GM18907 (cell line): ENCODE measurements around the gene IER3IP1.
A peak's percentile ranks its signal among the peaks of the same experiment; 100 is the strongest.
"Not testable (repeated sequence)": the region's sequence is repeated elsewhere in the genome, so short reads cannot be mapped to it uniquely, and the experiment has no call there.

Experiments
- ATAC-seq: cut with Tn5 transposase; IDR thresholded peaks from one replicate; pipeline ENCODE4 v1.9.1; 2021; ENCODE audit warnings: mild to moderate bottlenecking, moderate library complexity; ENCODE audit not compliant: unreplicated experiment

IER3IP1 gene

DNA sequence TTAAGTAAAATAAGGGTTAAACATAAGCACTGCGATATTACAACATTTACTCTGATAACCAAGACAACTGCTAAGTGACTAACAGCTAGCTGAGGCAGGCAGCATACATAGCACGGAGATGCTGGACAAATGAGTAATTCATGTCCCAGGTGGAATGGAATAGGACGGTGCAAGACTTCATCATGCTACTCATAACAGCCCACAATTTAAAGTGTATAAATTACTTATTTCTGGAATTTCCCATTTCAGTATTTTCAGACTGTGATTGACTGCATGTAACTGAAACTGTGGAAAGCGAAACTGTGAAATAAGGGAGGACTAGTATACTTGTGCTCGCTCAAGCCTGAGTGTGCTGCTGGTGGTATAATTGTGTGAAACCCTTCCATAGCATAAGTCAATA lies 12.9 kb downstream of the IER3IP1 start:
- peak; percentile 83 for ATAC-seq

DNA sequence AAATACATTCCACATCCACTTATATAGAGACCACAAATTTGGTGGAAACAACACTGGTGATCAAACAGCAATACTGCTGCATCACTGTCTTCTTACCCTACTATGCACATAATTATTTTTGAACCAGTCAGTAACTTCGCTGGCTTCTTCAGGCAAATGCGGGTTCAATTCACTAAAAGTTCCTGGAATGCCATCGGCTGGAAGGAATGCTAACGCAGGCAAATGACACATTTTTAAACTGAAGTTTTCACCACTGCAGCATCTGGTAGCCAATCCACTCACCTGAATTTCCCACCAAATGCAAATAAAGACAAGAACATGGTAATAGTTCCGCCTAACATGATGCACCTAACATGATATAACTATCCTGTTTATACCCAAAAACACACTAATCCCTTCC lies 15.9 kb downstream of the IER3IP1 start:
- ATAC-seq: no peak

DNA sequence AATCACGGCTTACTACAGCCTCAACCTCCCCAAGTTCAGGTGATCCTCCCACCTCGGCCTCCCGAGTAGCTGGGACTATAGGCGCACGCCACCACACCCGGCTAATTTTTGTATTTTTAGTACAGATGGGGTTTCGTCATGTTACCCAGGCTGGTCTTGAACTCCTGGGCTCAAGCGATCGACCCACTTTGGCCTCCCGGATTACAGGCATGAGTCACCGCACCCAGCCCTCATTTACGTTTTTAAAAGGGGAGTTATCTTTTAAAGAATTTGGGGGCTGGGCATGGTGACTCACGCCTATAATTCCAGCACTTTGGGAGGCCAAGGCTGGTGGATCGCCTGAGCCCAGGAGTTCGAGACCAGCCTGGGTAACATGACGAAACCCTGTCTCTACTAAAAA lies 17.8 kb downstream of the IER3IP1 start:
- ATAC-seq: not testable (repeated sequence)

DNA sequence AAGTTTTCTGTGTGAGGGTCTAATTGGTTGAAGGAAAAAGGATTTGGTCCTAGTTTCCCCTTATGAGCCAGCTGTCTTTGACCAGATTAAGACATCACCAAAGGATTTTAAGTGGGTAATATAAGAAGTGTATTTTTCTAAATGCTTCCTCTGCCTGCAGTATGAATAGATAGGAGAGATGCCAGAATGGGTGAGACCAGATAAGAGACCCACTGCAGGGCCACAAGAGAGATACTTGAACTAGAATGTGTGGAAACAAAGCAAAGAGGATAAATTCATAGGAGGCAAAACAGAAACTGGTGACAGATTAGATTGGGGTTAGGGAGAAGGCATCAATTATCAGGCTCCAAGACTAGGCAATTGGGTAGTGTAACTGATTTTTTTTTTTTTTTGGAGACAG lies 24.7 kb downstream of the IER3IP1 start:
- ATAC-seq: no peak

DNA sequence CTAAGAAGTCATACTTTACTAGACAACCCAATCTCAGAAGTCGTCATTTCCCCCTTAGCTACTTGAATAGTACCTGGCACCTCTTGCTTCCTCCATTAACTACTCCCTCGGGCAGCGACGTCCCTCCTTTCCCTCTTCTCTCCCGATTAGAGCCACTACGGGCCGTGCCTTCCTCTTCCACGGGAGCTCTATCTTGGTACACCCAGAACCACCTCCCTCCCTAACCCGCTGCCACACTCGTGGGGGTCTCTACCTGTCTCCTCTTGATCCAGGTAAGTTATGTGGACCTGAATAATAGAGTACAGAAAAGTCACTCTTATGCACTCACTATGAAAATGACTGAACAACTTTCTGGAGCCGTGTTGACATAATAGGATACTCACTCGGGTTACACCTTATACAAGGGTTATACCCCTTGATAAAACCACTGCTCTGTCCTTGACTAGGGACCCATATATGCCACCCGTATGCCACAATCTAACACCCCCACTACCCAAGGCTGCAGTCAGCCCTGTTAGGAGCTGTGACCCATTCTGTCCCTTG lies 25.3 kb downstream of the IER3IP1 start:
- ATAC-seq: peak; percentile 19

DNA sequence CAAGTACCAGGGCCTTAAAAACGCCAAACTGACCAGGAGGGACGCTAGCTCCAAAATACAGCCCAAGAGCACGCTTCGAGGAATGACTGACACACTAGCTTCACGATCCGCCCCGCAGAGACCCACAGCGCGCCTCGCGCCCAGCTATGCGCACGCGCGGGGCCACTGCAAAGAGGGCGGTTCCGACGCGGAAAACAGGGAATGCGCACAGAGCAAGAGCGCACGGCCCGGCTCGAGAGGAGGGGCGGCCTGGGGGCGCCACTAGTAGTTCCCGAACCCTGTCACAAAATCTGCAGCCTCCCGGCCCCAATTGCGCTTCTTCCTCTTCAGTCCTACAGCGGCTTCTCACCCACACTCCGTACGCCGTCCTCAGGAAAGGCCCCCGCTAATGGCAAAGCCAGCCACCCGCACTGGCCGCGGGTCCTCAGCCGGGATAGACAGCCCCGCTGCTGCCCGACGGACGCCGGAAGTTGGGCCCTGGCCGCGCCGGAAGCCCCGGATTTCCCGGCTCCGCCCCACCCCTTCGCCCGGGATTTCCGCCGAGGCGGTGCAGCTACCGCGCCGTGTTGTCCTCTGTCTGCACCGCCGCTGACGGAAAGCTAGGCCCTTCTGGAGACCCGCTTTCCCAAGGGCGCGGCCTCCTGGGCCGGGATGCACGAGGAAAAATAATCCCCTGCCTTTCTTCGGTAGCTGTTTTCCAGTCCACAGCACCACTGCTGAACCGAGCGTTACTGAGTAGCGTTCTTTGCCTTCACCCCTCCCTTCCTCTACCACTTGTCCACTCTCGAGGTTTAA lies 25.9 kb downstream of the IER3IP1 start, which contains the start of gene HDHD2:
HDHD2 (minus strand) TSS at position 472 of the 795 bp plus-strand sequence. CDS start 14,061 bp downstream, outside the sequence.
- ATAC-seq: peak; percentile 93

DNA sequence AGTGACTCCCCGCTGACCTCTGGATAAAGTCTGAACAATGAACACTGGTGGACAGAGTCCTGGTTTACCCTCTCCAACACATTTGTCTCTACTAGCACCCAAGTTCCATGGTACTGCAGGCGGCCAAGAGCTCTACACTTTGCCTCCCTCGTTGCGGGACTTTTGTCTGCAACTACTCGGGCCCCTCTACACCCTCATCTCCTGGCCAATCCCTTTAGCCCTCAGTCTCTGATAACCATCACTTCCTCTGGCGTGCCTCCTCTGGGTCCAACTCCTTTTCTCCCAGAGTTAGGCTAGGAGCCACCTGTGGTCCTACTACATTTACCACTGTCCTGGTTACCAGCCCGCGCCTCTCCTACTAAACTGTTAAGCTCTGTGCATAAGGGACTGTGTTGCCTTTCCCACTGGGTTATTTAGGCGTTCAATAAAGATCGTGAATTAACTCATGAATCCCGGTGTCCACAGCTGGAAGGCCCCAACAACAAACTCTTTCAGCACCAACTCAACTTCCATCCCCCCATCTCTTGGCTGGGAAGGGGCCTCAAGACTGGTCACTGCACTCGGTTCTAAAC lies 26.6 kb downstream of the IER3IP1 start:
- no peak for ATAC-seq

DNA sequence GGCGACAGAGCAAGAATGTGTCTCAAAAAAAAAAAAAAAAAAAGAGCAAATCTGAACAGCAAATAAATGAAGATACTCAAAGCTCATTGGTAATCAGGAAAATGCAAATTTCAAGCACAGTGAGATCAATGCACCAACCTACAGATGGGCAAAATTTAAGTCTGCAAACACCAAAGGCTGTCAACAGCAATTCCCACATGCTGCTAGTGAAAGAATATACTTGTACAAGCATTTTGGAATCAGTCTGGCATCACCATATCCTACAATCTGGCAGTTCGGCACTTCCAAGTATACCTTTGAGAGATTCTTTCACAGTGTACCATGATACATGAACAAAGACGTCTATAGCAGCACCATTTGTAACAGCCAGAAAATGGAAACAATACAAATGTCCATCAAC lies 30.0 kb downstream of the IER3IP1 start:
- no peak for ATAC-seq

DNA sequence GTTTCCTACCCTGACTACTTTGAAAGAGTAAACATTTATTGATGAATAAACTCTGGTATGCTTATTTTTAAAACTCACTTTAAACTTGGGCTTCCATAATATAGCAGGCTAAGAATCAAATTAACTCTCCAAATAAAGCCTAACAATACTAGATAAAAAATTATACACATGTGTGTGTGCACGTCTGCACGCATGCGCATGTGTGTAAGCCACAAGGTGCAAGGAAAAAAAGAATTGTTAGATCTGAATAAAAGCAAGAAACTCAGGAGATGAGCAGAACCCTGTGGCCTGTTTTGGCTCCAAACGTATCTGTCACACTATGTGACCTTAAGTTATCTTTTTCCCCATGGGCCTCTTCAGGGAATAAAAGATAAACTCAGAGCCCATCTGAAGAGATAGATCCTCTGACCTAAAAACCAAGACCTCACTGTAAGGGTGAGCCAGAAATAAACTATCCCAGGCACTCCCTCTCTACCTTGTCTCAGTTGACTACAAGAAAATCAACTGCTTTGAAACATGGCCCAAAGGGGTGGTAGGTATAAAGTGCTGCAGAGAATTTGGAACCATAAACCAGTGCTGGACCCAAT lies 32.2 kb downstream of the IER3IP1 start:
- no peak for ATAC-seq

DNA sequence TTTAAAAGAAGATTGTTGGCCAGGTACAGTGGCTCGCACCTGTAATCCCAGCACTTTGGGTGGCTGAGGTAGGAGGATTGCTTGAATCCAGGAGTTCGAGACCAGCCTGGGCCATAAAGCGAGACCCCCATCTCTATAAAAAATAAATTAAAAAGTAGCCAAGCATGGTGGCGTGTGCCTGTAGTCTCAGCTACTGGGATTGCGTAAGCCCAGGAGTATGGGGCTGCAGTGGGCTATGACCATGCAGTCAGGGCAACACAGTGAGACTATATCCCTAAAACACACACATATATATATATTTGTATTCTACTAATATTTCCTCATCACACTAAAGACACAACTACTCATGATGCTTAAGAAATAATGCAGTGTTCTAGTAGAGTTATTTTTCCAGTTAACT lies 33.0 kb downstream of the IER3IP1 start:
- ATAC-seq: no peak

DNA sequence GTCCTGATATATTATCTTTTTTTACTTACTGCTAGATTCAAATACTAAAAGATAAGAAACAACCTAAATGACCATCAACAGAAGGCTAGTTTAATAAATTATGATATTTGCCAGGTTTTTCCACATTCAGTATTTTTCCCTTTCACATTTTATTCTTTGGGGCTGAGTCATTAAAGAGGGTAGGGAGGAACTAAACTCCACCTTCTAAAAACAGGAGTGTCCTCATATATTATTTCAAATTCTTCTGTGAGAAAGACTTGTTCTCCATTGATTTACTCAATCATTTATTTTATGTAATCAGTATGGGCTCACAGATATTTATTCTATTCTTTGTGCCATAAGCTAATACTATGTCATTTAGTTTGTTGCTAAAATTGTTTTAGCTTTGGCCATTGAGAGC lies 34.9 kb downstream of the IER3IP1 start:
- no peak for ATAC-seq

DNA sequence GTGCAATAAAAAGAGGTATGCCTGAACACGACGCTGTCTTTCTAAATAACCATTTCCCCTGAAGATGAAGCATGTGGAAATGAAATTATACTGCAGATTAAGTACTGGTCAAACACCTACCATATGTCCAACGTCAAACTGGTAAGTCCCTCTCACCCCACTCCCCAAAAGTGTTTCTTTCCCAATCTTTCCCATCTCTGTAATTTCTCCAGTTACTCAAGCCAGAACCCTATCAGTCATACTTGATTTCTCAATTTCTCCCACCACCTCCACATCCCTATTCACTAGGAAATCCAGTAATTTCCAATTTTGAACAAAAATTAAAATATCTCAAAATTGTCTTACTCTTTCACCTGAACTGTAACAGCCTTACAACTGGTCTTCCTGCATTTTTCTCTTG lies 55.0 kb downstream of the IER3IP1 start:
- ATAC-seq: no peak

DNA sequence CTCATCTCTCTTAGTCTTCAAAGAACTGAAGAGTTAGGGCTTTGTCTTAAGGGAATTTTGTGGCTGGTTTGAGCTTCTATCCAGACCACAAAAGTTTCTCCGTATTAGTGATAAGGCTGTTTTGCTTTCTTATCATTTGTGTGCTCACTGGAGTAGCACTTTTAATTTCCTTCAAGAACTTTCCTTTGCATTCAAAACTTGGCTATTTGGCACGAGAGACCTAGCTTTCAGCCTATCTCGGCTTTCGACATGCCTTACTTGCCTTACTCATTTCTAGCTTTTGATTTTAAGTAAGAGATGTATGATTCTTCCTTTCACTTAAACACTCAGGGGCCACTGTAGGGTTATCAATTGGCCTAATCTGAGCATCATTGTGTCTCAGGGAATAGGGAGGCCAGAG lies 55.7 kb downstream of the IER3IP1 start:
- ATAC-seq: peak; percentile 97

DNA sequence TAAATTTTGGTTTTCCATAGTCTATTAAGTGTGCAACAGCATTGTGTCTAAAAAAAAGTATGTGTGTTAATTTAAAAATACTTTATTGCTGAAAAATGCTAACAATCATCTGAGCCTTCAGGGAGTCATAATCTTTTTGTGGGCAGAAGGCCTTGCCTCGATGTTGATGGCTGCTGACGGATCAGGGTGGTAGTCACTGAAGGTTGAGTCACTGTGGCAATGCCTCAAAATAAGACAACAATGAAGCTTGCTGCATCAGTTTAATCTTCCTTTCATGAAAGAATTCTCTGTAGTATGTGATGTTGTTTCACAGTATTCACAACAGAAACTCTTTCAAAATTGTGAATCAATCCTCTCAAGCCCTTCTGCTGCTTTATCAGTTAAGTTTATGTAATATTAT lies 57.2 kb downstream of the IER3IP1 start:
- ATAC-seq: no peak

DNA sequence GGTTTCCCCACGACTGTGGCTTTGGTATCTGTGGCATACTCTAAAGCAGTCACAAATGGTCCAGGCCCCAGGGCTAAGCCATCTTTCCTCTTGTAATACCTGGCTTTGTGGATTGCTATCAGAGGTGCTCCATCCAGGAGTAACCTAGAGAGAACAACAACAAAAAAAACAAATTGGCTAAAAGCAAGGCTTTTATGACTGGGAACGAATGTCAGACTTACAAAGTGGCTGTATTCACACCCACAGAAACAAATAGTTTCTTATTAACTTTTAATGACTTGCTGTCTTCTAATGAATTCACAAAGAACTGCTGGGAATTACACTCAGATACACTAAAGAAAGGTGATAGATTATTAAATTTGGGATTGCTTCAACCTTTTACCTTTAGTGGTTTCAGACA lies 61.0 kb downstream of the IER3IP1 start:
- ATAC-seq: no peak

DNA sequence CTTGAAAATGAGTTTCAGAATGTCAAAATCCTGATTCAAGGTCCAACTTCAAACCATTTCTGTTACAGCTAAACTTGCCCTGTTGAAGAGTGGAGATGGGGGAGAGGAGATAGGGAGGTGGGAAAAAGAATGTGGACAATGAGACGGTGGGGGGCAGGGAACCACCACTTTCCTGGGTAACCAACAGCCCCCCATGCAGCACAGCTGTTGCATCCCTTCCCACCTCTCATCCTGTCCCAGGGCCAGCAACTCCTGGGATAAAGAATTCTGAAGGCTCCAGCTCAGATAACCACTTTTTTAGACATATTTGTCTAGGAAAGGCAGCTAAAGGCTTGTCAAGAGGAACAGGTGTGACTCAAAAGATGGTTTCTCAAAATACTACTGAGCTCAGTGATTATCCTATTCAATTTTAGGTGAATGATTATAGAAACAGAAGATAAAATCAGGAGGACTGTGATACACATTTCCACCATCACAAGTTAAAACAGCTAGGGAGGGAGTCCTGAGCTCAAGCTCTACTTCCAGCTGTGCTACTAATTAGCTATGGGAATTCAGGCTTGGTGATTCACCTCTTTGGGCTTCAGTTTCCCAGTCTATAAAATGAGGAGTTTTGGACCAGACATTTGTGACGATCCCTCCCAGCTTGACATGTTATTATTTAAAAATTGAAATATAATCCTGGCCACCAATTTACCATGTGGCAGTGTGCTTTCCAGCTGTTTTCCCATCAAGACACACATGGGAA lies 62.2 kb downstream of the IER3IP1 start:
- no peak for ATAC-seq

DNA sequence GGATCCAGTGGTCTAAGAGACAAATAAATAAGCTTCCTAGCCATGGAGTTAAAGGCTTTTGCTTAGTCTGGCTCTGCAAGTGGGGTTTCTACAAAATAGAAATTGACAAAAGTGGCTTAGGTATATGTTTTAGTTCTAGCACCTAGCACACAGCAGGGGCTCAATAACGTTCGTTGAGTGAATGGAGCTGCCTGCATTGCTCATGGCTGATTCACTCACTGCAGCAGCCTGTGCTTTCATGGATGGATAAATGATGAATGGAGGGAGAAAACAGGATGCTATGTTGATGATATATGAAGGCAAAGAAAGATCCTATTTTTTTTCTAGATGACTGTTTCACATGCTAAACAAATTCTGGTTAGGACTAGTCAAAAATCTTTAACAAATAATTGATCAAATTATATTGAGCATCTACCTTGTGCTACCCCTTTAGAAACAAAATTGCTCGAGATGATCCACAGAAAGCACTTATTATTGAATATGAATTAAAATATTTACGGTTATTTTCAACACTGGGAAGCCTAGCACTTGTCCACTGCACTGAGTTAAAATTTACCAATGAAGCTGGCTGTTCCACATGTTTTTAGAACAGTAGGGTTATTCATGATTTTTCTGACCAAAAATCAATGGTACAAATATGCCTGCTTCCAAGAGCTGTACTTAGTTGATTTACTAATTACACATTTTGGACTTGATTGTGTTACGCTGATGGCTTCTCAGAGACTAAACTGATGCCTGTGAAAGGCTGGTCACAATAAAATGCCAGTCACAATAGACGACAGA lies 65.5 kb downstream of the IER3IP1 start:
- no peak for ATAC-seq

DNA sequence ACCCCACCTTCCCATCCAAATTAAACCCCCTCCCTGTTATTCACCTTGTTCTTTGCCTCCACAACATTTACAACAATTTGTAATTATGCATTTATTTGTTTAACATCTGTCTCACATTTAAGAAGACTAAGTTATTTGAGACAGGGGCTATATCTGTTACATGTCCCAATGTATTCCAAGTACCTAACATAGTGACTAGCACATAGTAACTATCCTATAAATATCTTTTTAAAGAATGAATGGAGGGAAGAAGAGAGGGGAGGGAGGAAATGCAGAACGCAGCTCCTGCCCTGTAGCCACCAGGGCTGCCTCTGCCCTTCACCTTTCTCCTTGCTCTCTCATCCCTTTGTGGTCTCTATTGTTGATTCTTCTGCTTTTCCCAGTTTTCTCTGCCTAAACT lies 66.4 kb downstream of the IER3IP1 start:
- ATAC-seq: no peak

DNA sequence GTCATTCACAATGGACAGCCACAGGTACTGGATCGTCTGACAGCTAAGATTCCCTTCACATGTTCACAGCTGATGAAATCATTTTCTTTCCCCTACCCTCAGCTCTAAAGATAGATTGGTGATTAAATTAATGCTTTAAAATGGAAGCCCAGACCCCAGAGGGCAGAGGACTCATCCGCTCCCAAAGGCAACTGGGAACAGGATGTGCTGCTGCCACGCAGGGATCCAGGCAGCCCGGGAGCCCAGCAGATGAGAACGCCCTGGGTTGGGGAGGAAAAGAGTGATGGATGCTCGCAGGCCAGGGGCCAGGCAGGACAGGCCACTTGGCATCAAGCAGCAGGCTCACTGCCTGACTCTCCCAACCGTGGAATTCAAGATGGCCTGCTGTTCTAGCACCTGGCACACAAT lies 67.2 kb downstream of the IER3IP1 start:
- ATAC-seq: no peak

DNA sequence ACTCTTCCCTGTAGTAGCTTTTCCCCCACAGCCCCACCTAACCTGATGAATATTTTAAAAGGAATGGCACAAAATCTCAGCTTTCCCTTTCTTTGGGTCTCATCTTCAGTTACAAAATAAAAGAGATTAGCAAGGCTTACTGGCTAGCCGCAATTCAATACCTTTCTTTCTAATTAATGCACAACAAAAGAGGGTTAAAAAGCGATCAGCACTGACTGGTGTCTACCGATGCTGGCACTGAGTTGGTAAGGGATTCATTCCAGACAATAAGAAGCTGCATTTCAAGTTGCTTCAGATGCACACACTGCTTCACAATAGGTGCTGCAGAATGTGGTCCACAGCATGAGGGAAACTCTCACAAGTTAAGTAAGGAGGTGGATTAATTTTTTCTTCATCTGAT lies 67.8 kb downstream of the IER3IP1 start:
- ATAC-seq: no peak
